SK-N-SH treated with all-trans-retinoic acid at 6 μM for 48 hours (cell line): ENCODE data around the gene TOM1L1.

ENCODE experiments used
- ATAC-seq: fragments of 200-7000 bp; cut with Tn5 transposase; 3 replicates; pipeline ENCODE4 v1.9.1; 2020; ENCODE audit warnings: mild to moderate bottlenecking, moderate library complexity
- ARNTL ChIP-seq: fragments of 450-650 bp; formaldehyde crosslinking; IDR thresholded peaks from 2 replicates; pipeline ENCODE4 v1.5.0; 2020; ENCODE audit warnings: low read depth, mild to moderate bottlenecking, moderate library complexity, borderline replicate concordance
- BACH2 ChIP-seq: fragments of 250-450 bp; sonication (Bioruptor Pico); IDR thresholded peaks from 2 replicates; pipeline ENCODE4 v1.9.0; 2021; ENCODE audit warnings: mild to moderate bottlenecking, borderline replicate concordance
- CREB5 ChIP-seq: fragments of 250-450 bp; sonication (Bioruptor Pico); IDR thresholded peaks from 2 replicates; pipeline ENCODE4 v1.5.1; 2020; ENCODE audit warnings: low read depth, mild to moderate bottlenecking, moderate library complexity
- CSDC2 ChIP-seq: fragments of 250-450 bp; sonication (Bioruptor Pico); IDR thresholded peaks from 2 replicates; pipeline ENCODE4 v1.5.0; 2020; ENCODE audit warnings: mild to moderate bottlenecking, moderate library complexity
- CSRNP3 ChIP-seq: fragments of 250-450 bp; sonication (Bioruptor Pico); IDR thresholded peaks from 2 replicates; pipeline ENCODE4 v1.5.1; 2021; ENCODE audit warnings: mild to moderate bottlenecking, moderate library complexity
- GLIS3 ChIP-seq: fragments of 250-450 bp; sonication (Bioruptor Pico); IDR thresholded peaks from 2 replicates; pipeline ENCODE4 v1.5.0; 2020; ENCODE audit warnings: mild to moderate bottlenecking, moderate library complexity
- OSR1 ChIP-seq: fragments of 250-450 bp; sonication (Bioruptor Pico); IDR thresholded peaks from 2 replicates; pipeline ENCODE4 v1.8.0; 2022; ENCODE audit warnings: moderate library complexity, mild to moderate bottlenecking, inconsistent platforms
- PATZ1 ChIP-seq: fragments of 250-450 bp; sonication (Bioruptor Pico); IDR thresholded peaks from 2 replicates; pipeline ENCODE4 v1.8.0; 2020; ENCODE audit warnings: mild to moderate bottlenecking, moderate library complexity, borderline replicate concordance
- POU6F1 ChIP-seq: fragments of 250-450 bp; sonication (Bioruptor Pico); IDR thresholded peaks from 2 replicates; pipeline ENCODE4 v1.8.0; 2021; ENCODE audit warnings: low read depth, mild to moderate bottlenecking, moderate library complexity, borderline replicate concordance
- PPARA ChIP-seq: fragments of 250-450 bp; sonication (Bioruptor Pico); IDR thresholded peaks from 2 replicates; pipeline ENCODE4 v1.5.0; 2020; ENCODE audit warnings: mild to moderate bottlenecking, borderline replicate concordance
- RARB ChIP-seq: fragments of 250-450 bp; sonication (Bioruptor Pico); IDR thresholded peaks from 2 replicates; pipeline ENCODE4 v1.8.0; 2021; ENCODE audit warnings: mild to moderate bottlenecking, moderate library complexity
- SNAI2 ChIP-seq: fragments of 250-450 bp; sonication (Bioruptor Pico); IDR thresholded peaks from 2 replicates; pipeline ENCODE4 v1.5.0; 2020; ENCODE audit warnings: mild to moderate bottlenecking, moderate library complexity
- TCF4 ChIP-seq: fragments of 250-450 bp; sonication (Bioruptor Pico); IDR thresholded peaks from 2 replicates; pipeline ENCODE4 v1.8.0; 2021; ENCODE audit warnings: mild to moderate bottlenecking, moderate library complexity, borderline replicate concordance
- TOX ChIP-seq: fragments of 250-450 bp; sonication (Bioruptor Pico); IDR thresholded peaks from 2 replicates; pipeline ENCODE4 v1.8.0; 2021; ENCODE audit warnings: mild to moderate bottlenecking, moderate library complexity, borderline replicate concordance
- TSHZ2 ChIP-seq: fragments of 250-450 bp; sonication (Bioruptor Pico); IDR thresholded peaks from 2 replicates; pipeline ENCODE4 v1.5.0; 2020; ENCODE audit warnings: mild to moderate bottlenecking, moderate library complexity
- ZC3H10 ChIP-seq: fragments of 250-450 bp; sonication (Bioruptor Pico); IDR thresholded peaks from 2 replicates; pipeline ENCODE4 v1.5.1; 2021; ENCODE audit warnings: mild to moderate bottlenecking, moderate library complexity
- ZFP3 ChIP-seq: fragments of 250-450 bp; sonication (Bioruptor Pico); IDR thresholded peaks from 2 replicates; pipeline ENCODE4 v1.5.0; 2020; ENCODE audit warnings: mild to moderate bottlenecking, moderate library complexity
- ZFP30 ChIP-seq: fragments of 450-650 bp; formaldehyde crosslinking; IDR thresholded peaks from 2 replicates; pipeline ENCODE4 v1.5.0; 2022; ENCODE audit warnings: mild to moderate bottlenecking, moderate library complexity
- ZNF565 ChIP-seq: fragments of 450-650 bp; formaldehyde crosslinking; conservative IDR thresholded peaks from 2 replicates; pipeline ENCODE4 v1.5.0; 2020; ENCODE audit warnings: low read depth, mild to moderate bottlenecking, moderate library complexity
- ZNF70 ChIP-seq: fragments of 450-650 bp; formaldehyde crosslinking; IDR thresholded peaks from 2 replicates; pipeline ENCODE4 v1.5.0; 2020; ENCODE audit warnings: mild to moderate bottlenecking, moderate library complexity
- ZNF8 ChIP-seq: fragments of 450-650 bp; formaldehyde crosslinking; IDR thresholded peaks from 2 replicates; pipeline ENCODE4 v1.5.0; 2020; ENCODE audit warnings: mild to moderate bottlenecking, moderate library complexity

Gene TOM1L1

GRCh38 chr17:54948380-54948779 is 47.7 kb downstream of the TOM1L1 start:
- ATAC-seq: peak; percentile 71; the same call in 2 of the 3 replicates
- TF ChIP-seq CREB5 (CRISPR knock-in tag) (no peak), ZNF565 (CRISPR knock-in tag) (no peak), PATZ1 (CRISPR knock-in tag) (no peak), TSHZ2 (CRISPR knock-in tag) (no peak), ZC3H10 (CRISPR knock-in tag) (no peak), ZFP30 (CRISPR knock-in tag) (no peak), ZFP3 (CRISPR knock-in tag) (no peak), ARNTL (no peak), TCF4 (CRISPR knock-in tag) (no peak), SNAI2 (CRISPR knock-in tag) (no peak), ZNF8 (no peak)

GRCh38 chr17:54950116-54950515 is 49.5 kb downstream of the TOM1L1 start:
- TF ChIP-seq CREB5 (CRISPR knock-in tag) (no peak), CSDC2 (CRISPR knock-in tag) (no peak), BACH2 (CRISPR knock-in tag) (no peak), CSRNP3 (no peak), ZFP3 (CRISPR knock-in tag) (no peak), POU6F1 (CRISPR knock-in tag) (no peak), TSHZ2 (CRISPR knock-in tag) (no peak), ZNF8 (no peak), RARB (CRISPR knock-in tag) (no peak), TCF4 (CRISPR knock-in tag) (no peak), SNAI2 (CRISPR knock-in tag) (no peak), GLIS3 (CRISPR knock-in tag) (no peak), OSR1 (CRISPR knock-in tag) (no peak), ZNF70 (no peak), PPARA (no peak), TOX (CRISPR knock-in tag) (no peak)
- TF ChIP-seq, all 23 proteins: peak for 0
- no peak for ATAC-seq
